Esophagus mucosa (tissue), 1 donor: ENCODE data around the gene MCM3AP. TPM values are rescaled to one million over a fixed set of nuclear protein-coding genes. Genes with fewer than 3 reads are reported as not detected.

Experiments used
- ATAC-seq: fragments of 200-7000 bp; cut with Tn5 transposase; one replicate; pipeline ENCODE4 v1.9.1; 2020
- total RNA-seq: library from RNA; stranded (reverse); gene quantifications from one replicate; pipeline ENCODE4 v1.2.4, GENCODE V29; 2023
- donor health status: DM: yes; HTN: yes; CAD: no.

Gene MCM3AP
- total RNA-seq, 1 donor from 2014 or later, result 53.6 TPM

- no peak for ATAC-seq
Observed at GRCh38 chr21:46215436-46216131, 69.8 kb downstream of the MCM3AP start.

- ATAC-seq, result no peak
Observed at GRCh38 chr21:46214478-46215340, 70.7 kb downstream of the MCM3AP start.

- no peak for ATAC-seq
Observed at GRCh38 chr21:46213620-46214286, 71.7 kb downstream of the MCM3AP start.

GRCh38 chr21:46212721-46213484 is 72.5 kb downstream of the MCM3AP start:
- no peak for ATAC-seq

GRCh38 chr21:46211786-46212720 is 73.4 kb downstream of the MCM3AP start:
- ATAC-seq, result peak; percentile 75

GRCh38 chr21:46211376-46211775 is 74.0 kb downstream of the MCM3AP start:
- ATAC-seq, result no peak

GRCh38 chr21:46210378-46211136 is 74.9 kb downstream of the MCM3AP start:
- no peak for ATAC-seq

- no peak for ATAC-seq
Observed at GRCh38 chr21:46208761-46209721, 76.4 kb downstream of the MCM3AP start.

- no peak for ATAC-seq
Observed at GRCh38 chr21:46207920-46208591, 77.4 kb downstream of the MCM3AP start.

GRCh38 chr21:46207006-46207919 is 78.1 kb downstream of the MCM3AP start:
- no peak for ATAC-seq

GRCh38 chr21:46206163-46207005 is 79.0 kb downstream of the MCM3AP start:
- no peak for ATAC-seq

- no peak for ATAC-seq
Observed at GRCh38 chr21:46205766-46206162, 79.6 kb downstream of the MCM3AP start.

- ATAC-seq, result no peak
Observed at GRCh38 chr21:46205166-46205565, 80.2 kb downstream of the MCM3AP start.

- no peak for ATAC-seq
Observed at GRCh38 chr21:46203203-46203600, 82.2 kb downstream of the MCM3AP start.

- no peak for ATAC-seq
Observed at GRCh38 chr21:46202592-46203202, 82.7 kb downstream of the MCM3AP start.
